Mesothelial cell of epicardium (in vitro differentiated cells): Measurements from ENCODE around the gene DUSP9. TPM values are rescaled to one million over a fixed set of nuclear protein-coding genes. Genes with fewer than 3 reads are reported as not detected.

Experiments used
- DNase-seq, 2 experiments: peaks; one replicate each; pipeline ENCODE4 v3.0.0; 2021; ENCODE audit warnings: low spot score in 2 of 2; ENCODE audit not compliant: unreplicated experiment in 2 of 2
- H3K27ac Mint-ChIP-seq: 2 replicates; pipeline ENCODE4 v1.8.0; 2021; ENCODE audit warnings: mixed read lengths
- H3K27me3 Mint-ChIP-seq: 2 replicates; pipeline ENCODE4 v1.8.0; 2021; ENCODE audit warnings: low read depth, mixed read lengths
- H3K36me3 Mint-ChIP-seq: 2 replicates; pipeline ENCODE4 v1.8.0; 2021; ENCODE audit warnings: mixed read lengths
- H3K4me1 Mint-ChIP-seq: 2 replicates; pipeline ENCODE4 v1.8.0; 2021; ENCODE audit warnings: mixed read lengths
- H3K4me3 Mint-ChIP-seq: 2 replicates; pipeline ENCODE4 v1.8.0; 2021; ENCODE audit warnings: mild to moderate bottlenecking, moderate library complexity, mixed read lengths
- H3K9me3 Mint-ChIP-seq: 2 replicates; pipeline ENCODE4 v1.8.0; 2021; ENCODE audit warnings: mixed read lengths
- total RNA-seq: library from RNA; stranded (reverse); gene quantifications from 3 replicates; pipeline ENCODE4 v1.2.1, GENCODE V29; 2021
- TF ChIP-seq, protein P1 (sequence below): fragments of 200-600 bp; sonication (generic); IDR thresholded peaks from one replicate; pipeline ENCODE4 v1.5.0; 2021; ENCODE audit warnings: antibody characterized with exemption; ENCODE audit not compliant: unreplicated experiment

Gene DUSP9
- total RNA-seq, 1 donor from 2014 or later: 3.7 TPM

GRCh38 chrX:153624196-153625091 is 22.6 kb upstream of the DUSP9 start:
- Mint-ChIP-seq H3K27me3 (peaks cover 14% of the 10 kb centered on the region), H3K4me1 (peaks cover 2% of the 10 kb centered on the region), H3K36me3 (no peaks in the 10 kb centered on the region), H3K4me3 (no peak overlapping the region), H3K27ac (no peak overlapping the region), H3K9me3 (peaks cover 3% of the 10 kb centered on the region)
- no peak for DNase-seq
- TF ChIP-seq, protein P1, sequence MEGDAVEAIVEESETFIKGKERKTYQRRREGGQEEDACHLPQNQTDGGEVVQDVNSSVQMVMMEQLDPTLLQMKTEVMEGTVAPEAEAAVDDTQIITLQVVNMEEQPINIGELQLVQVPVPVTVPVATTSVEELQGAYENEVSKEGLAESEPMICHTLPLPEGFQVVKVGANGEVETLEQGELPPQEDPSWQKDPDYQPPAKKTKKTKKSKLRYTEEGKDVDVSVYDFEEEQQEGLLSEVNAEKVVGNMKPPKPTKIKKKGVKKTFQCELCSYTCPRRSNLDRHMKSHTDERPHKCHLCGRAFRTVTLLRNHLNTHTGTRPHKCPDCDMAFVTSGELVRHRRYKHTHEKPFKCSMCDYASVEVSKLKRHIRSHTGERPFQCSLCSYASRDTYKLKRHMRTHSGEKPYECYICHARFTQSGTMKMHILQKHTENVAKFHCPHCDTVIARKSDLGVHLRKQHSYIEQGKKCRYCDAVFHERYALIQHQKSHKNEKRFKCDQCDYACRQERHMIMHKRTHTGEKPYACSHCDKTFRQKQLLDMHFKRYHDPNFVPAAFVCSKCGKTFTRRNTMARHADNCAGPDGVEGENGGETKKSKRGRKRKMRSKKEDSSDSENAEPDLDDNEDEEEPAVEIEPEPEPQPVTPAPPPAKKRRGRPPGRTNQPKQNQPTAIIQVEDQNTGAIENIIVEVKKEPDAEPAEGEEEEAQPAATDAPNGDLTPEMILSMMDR: no peak

DNA sequence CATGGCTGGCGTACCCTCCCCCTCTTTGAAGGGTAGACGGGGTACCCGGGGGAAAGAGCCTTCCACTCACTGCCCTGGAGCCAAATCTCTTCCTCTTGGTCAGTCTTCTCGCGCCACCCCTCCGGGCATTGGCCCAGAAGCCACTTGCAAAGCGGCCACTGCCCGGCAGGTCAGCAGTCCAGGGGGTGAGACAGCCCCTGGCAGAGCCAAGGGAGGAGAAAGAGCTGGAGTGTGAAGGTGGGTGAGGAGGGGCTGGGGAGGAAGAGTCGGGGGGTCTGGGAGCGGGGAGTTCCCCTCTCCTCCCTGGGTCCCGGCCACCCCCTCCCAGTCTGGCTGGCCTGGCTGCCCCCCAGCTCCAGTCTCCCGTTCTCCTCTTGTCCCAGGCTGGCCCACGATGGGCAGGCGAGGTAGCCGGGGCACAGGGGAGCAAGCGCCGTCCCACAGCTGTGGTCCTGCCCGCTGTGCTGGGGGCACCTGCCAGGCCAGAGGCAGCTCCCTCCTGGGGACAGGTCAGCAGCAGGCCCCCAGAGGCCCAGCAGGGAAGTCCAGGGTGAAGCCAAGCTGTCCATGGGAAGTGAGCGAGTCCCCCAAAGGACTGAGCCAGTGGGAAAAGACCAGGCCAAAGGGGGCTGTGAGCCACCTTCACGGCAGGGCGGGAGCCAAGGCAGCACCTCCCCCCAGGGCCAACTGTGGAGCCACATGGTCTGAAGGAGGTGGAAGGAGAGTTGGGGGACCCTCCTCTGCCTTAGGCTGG is 21.6 kb upstream of the DUSP9 start:
- TF ChIP-seq, protein P1: no peak
- Mint-ChIP-seq H3K9me3 (peaks cover 7% of the 10 kb centered on the region), H3K4me3 (no peak overlapping the region), H3K27me3 (peaks cover 14% of the 10 kb centered on the region), H3K4me1 (peaks cover 2% of the 10 kb centered on the region), H3K27ac (no peak overlapping the region), H3K36me3 (no peaks in the 10 kb centered on the region)
- no peak for DNase-seq

DNA sequence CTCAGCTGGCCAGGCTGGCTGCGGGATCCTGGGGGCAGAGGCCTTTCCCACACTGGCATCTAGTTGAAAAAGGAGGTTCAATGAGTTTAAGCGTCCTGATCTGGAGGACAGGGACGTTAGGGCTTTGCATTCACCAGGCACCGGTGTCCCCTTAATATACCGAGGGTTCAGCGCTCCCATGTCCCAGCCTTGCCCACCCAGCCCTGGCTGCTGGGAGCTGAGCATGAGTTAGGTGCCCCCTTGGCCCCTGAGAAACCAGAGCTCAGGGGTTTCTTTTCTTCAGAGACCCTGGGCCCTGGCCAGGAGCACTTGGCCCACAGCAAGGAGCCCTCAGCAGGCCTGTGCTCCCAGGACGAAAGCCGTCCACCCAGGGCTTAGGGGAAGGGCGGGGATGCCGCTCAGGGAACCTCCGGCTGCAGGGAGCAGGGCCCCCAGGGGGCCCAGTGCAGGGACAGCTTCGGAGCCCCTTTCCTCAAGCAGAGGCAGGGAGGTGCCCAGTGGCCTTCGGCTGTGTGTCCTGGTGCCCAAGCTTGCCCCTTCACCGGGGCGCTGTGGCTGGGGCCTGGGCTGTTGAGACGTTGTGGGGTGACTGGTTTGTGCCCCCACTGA is 20.9 kb upstream of the DUSP9 start:
- Mint-ChIP-seq H3K4me3 (no peak overlapping the region), H3K4me1 (peaks cover 2% of the 10 kb centered on the region), H3K27me3 (peaks cover 15% of the 10 kb centered on the region), H3K9me3 (peaks cover 8% of the 10 kb centered on the region), H3K36me3 (no peaks in the 10 kb centered on the region), H3K27ac (no peak overlapping the region)
- TF ChIP-seq, protein P1: no peak
- no peak for DNase-seq

DNA sequence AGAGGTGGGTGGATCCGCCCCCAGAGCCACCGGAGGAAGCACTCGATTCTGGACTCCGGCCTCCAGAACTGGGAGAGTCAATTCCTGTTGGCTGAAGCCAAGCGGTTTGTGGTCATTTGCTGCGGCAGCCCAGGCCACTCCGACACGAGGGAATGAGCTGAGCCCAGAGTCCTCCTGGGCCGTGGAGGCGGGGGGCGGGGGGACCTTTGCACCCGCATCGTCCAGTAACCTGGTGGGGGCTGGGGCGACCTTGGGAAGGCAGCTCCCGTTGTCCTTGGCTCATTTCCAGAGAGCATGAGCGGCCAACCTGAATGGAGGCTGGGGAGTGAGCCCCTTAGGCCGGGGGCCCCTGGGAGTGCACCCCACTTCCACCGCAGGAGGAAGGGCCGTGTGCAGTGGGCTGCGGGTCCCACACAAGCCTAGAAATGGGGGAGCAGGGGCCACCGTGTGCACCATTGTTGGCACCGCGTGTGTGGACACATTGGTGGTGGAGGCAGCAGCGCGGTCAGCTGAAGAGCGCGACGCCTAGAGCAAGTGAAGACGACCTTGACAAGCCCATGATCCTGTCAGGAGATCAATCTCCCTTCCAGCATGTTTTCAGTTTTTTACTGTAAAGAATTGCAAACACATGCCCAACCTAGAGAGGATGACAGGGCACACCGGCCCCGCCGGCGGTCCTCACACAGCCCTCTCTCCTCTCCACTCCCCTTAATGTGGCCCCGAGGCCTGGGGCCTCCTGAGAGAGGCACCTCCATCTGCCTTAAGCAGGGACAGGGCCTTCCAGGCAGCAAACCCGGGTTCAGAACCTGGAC is 19.9 kb upstream of the DUSP9 start:
- no peak overlapping the region for H3K27ac Mint-ChIP-seq
- H3K4me1 Mint-ChIP-seq: peaks cover 2% of the 10 kb centered on the region
- TF ChIP-seq, protein P1: no peak
- H3K4me3 Mint-ChIP-seq: no peak overlapping the region
- H3K27me3 Mint-ChIP-seq: peaks cover 12% of the 10 kb centered on the region
- DNase-seq: no peak
- H3K9me3 Mint-ChIP-seq: peaks cover 16% of the 10 kb centered on the region
- no peaks in the 10 kb centered on the region for H3K36me3 Mint-ChIP-seq

GRCh38 chrX:153627675-153628111 is 19.3 kb upstream of the DUSP9 start:
- Mint-ChIP-seq H3K9me3 (peaks cover 16% of the 10 kb centered on the region), H3K36me3 (no peaks in the 10 kb centered on the region), H3K27me3 (peaks cover 6% of the 10 kb centered on the region), H3K4me1 (peaks cover 2% of the 10 kb centered on the region), H3K27ac (no peak overlapping the region), H3K4me3 (no peak overlapping the region)
- TF ChIP-seq, protein P1: no peak
- no peak for DNase-seq
